Adrenal gland (tissue), 12 donors: Measurements from ENCODE around the gene INSYN1. TPM values are rescaled to one million over a fixed set of nuclear protein-coding genes. Genes with fewer than 3 reads are reported as not detected.

Source experiments
- DNase-seq, 7 donors: peaks; one replicate each; pipeline ENCODE4 v3.0.0-alpha.2; 2019 to 2020
- H3K27ac ChIP-seq, 5 donors: fragments of 200-600 bp; sonication (generic) in 4 of 5; 1 replicate in 3 of 5; 2 replicates in 2 of 5; pipeline versions ENCODE4 v1.5.1 to v1.8.0; 2016 to 2020; ENCODE audit warnings: mild to moderate bottlenecking in 1 of 5
- H3K27me3 ChIP-seq: fragments of 200-600 bp; 2 replicates; pipeline ENCODE4 v1.8.0; 2021
- H3K36me3 ChIP-seq, 2 donors: fragments of 200-600 bp; replicated peaks in 1 of 2; 1 replicate in 1 of 2; 2 replicates in 1 of 2; pipeline versions ENCODE4 v1.5.1 to v1.8.0; 2018 to 2022
- H3K4me1 ChIP-seq, 2 donors: fragments of 200-600 bp; replicated peaks in 1 of 2; 1 replicate in 1 of 2; 2 replicates in 1 of 2; pipeline versions ENCODE4 v1.5.1 to v1.8.0; 2018 to 2021
- H3K4me3 ChIP-seq, 4 donors: fragments of 200-600 bp; sonication (generic) in 3 of 4; one replicate each; pipeline ENCODE4 v1.5.1; 2016 to 2018
- H3K9me3 ChIP-seq, 3 donors: fragments of 200-600 bp; sonication (generic) in 1 of 3; replicated peaks in 1 of 3; 1 replicate in 2 of 3; 2 replicates in 1 of 3; pipeline versions ENCODE4 v1.5.1 to v1.8.0; 2016 to 2021
- POLR2A ChIP-seq, 2 donors: fragments of 450-650 bp; IDR thresholded peaks; one replicate each; pipeline ENCODE4 v1.6.1; 2017; ENCODE audit warnings: antibody characterized with exemption in 2 of 2, mild to moderate bottlenecking in 2 of 2, moderate library complexity in 1 of 2
- WGBS, 4 donors: extraction: QIAGEN DNeasy Blood & Tissue Kit in 2 of 4; methylation state at CpG; one replicate each; pipeline versions ENCODE4 v1.1.5 to v1.1.7; 2013 to 2017; 5-methylcytosine and 5-hydroxymethylcytosine counted together
- intact Hi-C, 2 donors: fragments of 100-400 bp; cut with DNase I; formaldehyde crosslinking; loops; one replicate each; pipeline versions ENCODE4 v1.14.1 to v1.15.0; 2022 to 2023
- polyA plus RNA-seq, 3 donors: library from polyadenylated mRNA; stranded (reverse); fragments of 200-250 nt in 2 of 3; fragments of 350-450 nt in 1 of 3; fragmentation: Illumina TruSeq in 1 of 3; extraction: RNeasy Lipid Tissue Mini Kit (QIAGEN cat#74804) in 1 of 3; gene quantifications; one replicate each; pipeline ENCODE4 v1.2.3, GENCODE V29; 2013 to 2014
- total RNA-seq, 9 donors: library from RNA; depleted of rRNA in 4 of 9; stranded (reverse); fragments of >200 nt in 4 of 9; fragments of 120-200 nt in 1 of 9; fragmentation: NEBNext Ultra II Directional in 1 of 9; extraction: Animal tissue kit (Norgen Biotek cat#: 25700) in 1 of 9; gene quantifications; one replicate each; pipeline versions ENCODE4 v1.1.0 to v1.2.4, GENCODE V29; 2013 to 2023
- TF ChIP-seq, protein P1 (sequence below), 6 experiments: fragments of 450-650 bp in 4 of 6; fragments of 200-600 bp in 2 of 6; sonication (generic) in 1 of 6; IDR thresholded peaks; 1 replicate in 5 of 6; 2 replicates in 1 of 6; pipeline versions ENCODE4 v1.5.1 to v1.8.0; 2016 to 2021; ENCODE audit warnings: antibody characterized with exemption in 6 of 6, mild to moderate bottlenecking in 2 of 6, moderate library complexity in 1 of 6
- donor health status: healthy with polysubstance abuse.
- donor health status: Bipolar disorder and iron deficiency.
- donor health status: DM: yes; HTN: yes; CAD: no.
- donor health status: DM: no; HTN: no; CAD: no.
- donor health status: DM: no; HTN: no; CAD: no.
- donor health status: DM: yes; HTN: yes; CAD: no.

Gene INSYN1
- total and polyA plus RNA-seq, 12 donors, result 0.68 to 19.5 (median 3.7) TPM

DNA sequence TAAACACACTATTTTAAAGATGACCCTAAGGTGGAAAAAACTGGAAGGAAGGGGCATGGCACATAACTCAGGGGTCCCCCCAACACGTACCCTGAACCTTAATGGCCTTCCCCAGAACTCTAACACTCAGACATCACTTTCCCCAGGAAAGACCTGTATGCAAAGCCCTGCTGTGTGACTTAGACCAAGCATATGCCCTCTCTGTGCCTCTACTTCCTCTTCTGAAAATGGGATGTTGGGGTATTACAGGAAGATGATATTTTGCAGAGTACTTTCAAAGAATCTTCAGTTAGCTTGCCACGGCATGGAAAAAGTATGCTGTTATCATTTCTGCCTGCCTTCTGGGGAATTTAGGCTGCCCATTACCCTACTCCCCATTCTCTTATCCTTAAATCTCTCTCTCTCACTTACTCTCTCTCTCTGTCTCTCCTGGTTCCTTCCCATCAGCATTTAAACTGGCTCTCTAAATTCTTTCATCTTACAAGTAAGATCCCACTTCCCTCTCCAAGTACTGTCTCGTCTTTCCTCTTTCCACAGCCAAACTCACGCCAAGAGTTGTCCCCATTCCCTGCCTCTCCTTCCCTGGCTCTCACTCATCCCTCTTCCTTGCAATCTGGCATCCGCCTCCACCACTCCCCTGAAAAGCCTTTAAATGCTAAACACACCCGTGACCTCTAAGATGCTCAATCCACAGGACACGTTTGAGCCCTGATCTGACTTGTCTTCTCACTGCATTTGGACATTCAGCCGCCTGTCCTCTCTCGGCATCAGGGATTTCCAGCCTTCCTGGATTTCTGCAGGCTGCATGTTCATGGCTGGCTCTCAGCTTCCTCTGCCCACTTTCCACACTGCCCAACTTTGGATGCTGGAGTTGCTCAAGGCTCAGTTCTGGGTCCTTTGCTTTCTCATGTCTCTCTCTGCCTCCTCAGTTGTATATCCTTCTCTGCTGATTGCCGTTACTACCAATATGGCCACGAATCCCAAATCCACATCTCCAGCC is 7.5 kb upstream of the INSYN1 start:
- Histone ChIP-seq H3K27me3 (no peaks in the 10 kb centered on the region), H3K27ac (no peak overlapping the region), H3K4me3 (no peak overlapping the region), H3K4me1 (no peaks in the 10 kb centered on the region), H3K9me3 (no peaks in the 10 kb centered on the region), H3K36me3 (no peaks in the 10 kb centered on the region)
- intact Hi-C loops, result no loop called here
- no peak for TF ChIP-seq POLR2A (IDR thresholded peaks at IDR 0.05)
- TF ChIP-seq, protein P1, sequence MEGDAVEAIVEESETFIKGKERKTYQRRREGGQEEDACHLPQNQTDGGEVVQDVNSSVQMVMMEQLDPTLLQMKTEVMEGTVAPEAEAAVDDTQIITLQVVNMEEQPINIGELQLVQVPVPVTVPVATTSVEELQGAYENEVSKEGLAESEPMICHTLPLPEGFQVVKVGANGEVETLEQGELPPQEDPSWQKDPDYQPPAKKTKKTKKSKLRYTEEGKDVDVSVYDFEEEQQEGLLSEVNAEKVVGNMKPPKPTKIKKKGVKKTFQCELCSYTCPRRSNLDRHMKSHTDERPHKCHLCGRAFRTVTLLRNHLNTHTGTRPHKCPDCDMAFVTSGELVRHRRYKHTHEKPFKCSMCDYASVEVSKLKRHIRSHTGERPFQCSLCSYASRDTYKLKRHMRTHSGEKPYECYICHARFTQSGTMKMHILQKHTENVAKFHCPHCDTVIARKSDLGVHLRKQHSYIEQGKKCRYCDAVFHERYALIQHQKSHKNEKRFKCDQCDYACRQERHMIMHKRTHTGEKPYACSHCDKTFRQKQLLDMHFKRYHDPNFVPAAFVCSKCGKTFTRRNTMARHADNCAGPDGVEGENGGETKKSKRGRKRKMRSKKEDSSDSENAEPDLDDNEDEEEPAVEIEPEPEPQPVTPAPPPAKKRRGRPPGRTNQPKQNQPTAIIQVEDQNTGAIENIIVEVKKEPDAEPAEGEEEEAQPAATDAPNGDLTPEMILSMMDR (IDR thresholded peaks at IDR 0.05), result no peak
- WGBS, 4 donors, result 53 to 57% (median 54%) methylated on average over 11 of the region's 11 CpGs
- no peak for DNase-seq

DNA sequence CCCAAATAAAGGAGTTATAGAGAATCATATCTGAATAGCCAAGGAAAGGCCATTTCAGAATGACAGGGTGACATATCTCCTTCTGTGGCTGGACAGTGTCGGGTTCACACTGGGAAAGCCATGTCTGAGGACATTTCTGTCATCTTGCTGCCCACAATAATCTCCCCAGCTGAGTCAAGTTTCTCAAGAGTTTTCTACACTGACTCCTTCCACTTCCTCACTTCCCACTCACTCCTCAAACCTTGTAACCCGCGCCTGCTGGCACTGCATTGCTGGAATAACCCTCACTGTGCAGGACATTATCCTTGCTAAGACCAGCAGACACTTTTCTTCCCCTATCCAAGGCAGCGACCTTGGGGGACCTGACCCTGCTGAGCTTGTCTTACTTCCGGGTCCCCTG is 5.3 kb upstream of the INSYN1 start:
- no peak for DNase-seq
- no peak overlapping the region for H3K4me3 ChIP-seq
- intact Hi-C loops, result no loop called here
- H3K9me3 ChIP-seq, result no peaks in the 10 kb centered on the region
- no peaks in the 10 kb centered on the region for H3K27me3 ChIP-seq
- no peak overlapping the region for H3K27ac ChIP-seq
- no peaks in the 10 kb centered on the region for H3K36me3 ChIP-seq
- no peaks in the 10 kb centered on the region for H3K4me1 ChIP-seq
- TF ChIP-seq, protein P1 (IDR thresholded peaks at IDR 0.05), result no peak
- no peak for TF ChIP-seq POLR2A (IDR thresholded peaks at IDR 0.05)
- WGBS, 4 donors, result 51 to 62% (median 57%) methylated on average over 5 of the region's 5 CpGs

DNA sequence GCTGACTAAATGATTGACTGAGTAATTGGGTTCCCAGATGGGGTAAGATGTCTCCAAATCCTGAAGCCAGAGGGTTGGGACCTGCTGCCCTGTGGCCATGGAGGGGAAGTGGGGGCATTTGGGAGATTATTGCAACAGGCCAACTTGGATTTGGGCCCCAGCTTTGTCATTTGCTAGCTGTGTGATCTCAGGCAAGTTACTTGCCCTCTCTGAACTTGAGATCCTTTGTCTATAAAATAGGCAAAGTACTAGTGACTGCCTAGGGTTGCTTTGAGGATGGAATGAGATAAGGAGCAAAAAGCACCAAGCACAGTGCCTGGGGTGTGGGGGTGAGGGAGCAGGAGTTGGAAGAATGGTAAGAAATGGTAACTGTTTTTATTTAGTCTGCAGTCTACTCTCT is 4.4 kb upstream of the INSYN1 start:
- no peak for DNase-seq
- Histone ChIP-seq H3K27me3 (no peaks in the 10 kb centered on the region), H3K27ac (no peak overlapping the region), H3K4me1 (peaks cover 0 to under 1% of the 10 kb centered on the region in 2 donors), H3K36me3 (no peaks in the 10 kb centered on the region), H3K9me3 (no peaks in the 10 kb centered on the region), H3K4me3 (no peak overlapping the region)
- TF ChIP-seq, protein P1 (IDR thresholded peaks at IDR 0.05), result no peak
- no peak for TF ChIP-seq POLR2A (IDR thresholded peaks at IDR 0.05)
- intact Hi-C loops, result no loop called here

DNA sequence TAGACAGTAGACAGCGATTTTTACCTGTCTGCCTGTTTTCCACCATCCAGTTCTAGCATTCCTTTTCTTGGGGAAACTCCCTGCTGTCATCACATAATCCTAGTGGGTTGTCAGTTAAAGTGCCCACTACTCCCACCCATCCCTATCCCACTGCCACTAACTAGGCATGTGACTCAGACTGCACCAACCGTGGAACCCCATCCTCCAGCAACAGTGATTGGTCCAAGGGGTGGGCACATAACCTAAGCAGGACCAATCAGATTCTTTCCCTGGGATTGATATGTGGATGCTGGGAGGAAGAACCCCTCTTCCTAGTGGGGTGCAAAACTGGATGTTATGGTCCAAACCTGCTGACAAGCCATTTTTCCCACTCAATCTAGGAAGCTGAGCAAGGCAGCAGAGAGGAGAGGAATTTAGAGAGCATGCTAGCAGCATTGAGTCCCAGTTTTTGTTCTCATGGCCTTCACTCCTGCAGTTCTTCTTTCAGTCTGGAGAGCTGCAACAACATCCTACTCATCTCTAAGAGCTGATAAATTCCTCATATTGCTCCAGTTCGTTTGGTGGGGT is 3.9 kb upstream of the INSYN1 start:
- 47 to 62% (median 56%) methylated on average over 3 of the region's 3 CpGs for WGBS, 4 donors

More for the DNA sequence above, 3.9 kb upstream of the INSYN1 start:
- Histone ChIP-seq H3K27ac (no peak overlapping the region), H3K36me3 (no peaks in the 10 kb centered on the region), H3K4me1 (peaks cover 0 to 6% of the 10 kb centered on the region in 2 donors), H3K9me3 (no peaks in the 10 kb centered on the region), H3K4me3 (no peak overlapping the region), H3K27me3 (peaks cover 5% of the 10 kb centered on the region)
- intact Hi-C loops, result no loop called here
- TF ChIP-seq, protein P1 (IDR thresholded peaks at IDR 0.05), result no peak
- TF ChIP-seq POLR2A (IDR thresholded peaks at IDR 0.05), result no peak
- no peak for DNase-seq
